ENCODE data around the gene TXNRD2. TPM values are rescaled to one million over a fixed set of nuclear protein-coding genes. Genes with fewer than 3 reads are reported as not detected.
A peak's percentile ranks its signal among the peaks of the same experiment; 100 is the strongest.

TXNRD2 gene
- total and polyA plus RNA-seq, 2 of the 4 experiments (the other 2 are of a cell fraction): 15.6 to 25.7 TPM

DNA sequence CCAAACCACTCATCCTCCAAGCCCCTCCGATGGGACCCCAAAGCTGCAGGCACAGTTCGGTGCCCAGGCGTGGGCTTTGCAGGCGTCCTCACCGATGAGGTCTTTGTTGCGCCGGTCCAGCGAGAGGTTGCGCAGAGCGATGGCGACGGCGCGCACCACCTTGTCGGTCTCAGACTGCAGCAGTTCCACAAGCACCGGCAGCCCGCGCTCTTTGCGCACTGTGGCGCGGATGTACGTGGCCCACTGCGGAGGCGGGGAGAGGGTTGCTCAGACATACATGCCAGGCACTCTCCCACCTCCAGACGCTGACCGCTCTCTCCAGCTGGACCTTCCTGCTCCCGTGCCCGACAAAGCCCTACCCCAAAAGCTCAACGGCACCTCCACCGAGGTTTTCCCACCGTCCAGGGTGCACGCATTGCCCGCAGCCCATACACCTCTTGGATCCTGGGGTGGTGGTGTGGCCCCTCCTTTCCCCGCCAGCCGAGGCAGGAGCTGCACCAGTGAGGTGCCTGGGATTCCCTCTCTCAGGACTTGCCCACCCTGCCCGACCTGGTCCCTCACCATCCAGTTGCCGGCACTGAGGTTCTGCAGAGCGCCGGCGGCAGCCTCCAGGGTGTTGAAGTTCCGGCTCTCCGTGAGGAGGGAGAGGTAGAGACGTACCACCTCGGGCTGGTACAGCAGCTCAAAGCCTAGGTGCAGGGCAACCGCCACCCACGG is 32.1 kb upstream of the TXNRD2 start:
- Histone ChIP-seq H3K14ac (replicated peaks; ENCODE audit: low read depth, low read length) (no peak overlapping the region), H4K8ac (ENCODE audit: low read depth in 2 of 2, low read length in 2 of 2) (no peak overlapping the region), H2BK120ac (ENCODE audit: low read depth, low read length) (no peak overlapping the region), H3K4me3 (ENCODE audit: insufficient read depth, low read depth, low read length) (no peak overlapping the region), H2BK20ac (ENCODE audit: low read depth, low read length) (no peak overlapping the region), H3K9me3 (ENCODE audit: control insufficient read depth, insufficient read depth, low read length) (no peaks in the 10 kb centered on the region), H3K18ac (ENCODE audit: low read depth, low read length) (no peak overlapping the region), H2AFZ (replicated peaks; ENCODE audit: low read length, poor library complexity) (no peak overlapping the region), H3K79me1 (ENCODE audit: low read depth in 1 of 2, low read length in 2 of 2) (no peaks in the 10 kb centered on the region), H3K4ac (ENCODE audit: low read depth, low read length) (no peak overlapping the region), H3K56ac (ENCODE audit: extremely low read depth, insufficient read depth, low read length) (no peak overlapping the region), H2BK15ac (ENCODE audit: low read depth, low read length) (no peak overlapping the region), H3K36me3 (ENCODE audit: control insufficient read depth, insufficient read depth, low read length) (peaks cover 28% of the 10 kb centered on the region), H3K9me1 (ENCODE audit: insufficient read depth, low read length) (no peaks in the 10 kb centered on the region), H2AK5ac (ENCODE audit: low read depth, low read length) (no peak overlapping the region), H3K4me1 (ENCODE audit: control insufficient read depth, insufficient read depth, low read length) (0 out of 2 replicates have a peak, but pooled peaks cover 1% of the 10 kb centered on the region), H3K4me2 (ENCODE audit: low read depth, low read length) (no peak overlapping the region), H3K23ac (ENCODE audit: low read depth, low read length) (no peak overlapping the region), H2BK5ac (ENCODE audit: low read depth, low read length, poor library complexity, severe bottlenecking) (no peak overlapping the region), H2AK9ac (replicated peaks; ENCODE audit: low read depth, low read length, poor library complexity) (peak overlapping the region; percentile 58), H4K91ac (ENCODE audit: insufficient read depth, low read depth, low read length) (no peak overlapping the region), H4K20me1 (ENCODE audit: insufficient read depth, low read length) (peaks cover 18% of the 10 kb centered on the region), H4K5ac (ENCODE audit: low read depth, low read length) (no peak overlapping the region), H3K27me3 (ENCODE audit: control insufficient read depth, insufficient read depth, low read length) (no peaks in the 10 kb centered on the region), H3K9ac (ENCODE audit: low read depth, low read length) (no peak overlapping the region), H3K27ac (ENCODE audit: insufficient read depth, low read length) (no peak overlapping the region)
- 96% methylated on average over 29 of the region's 46 CpGs; no CpG with 5 or more reads in 1 of the 2 experiments for WGBS, 2 experiments (ENCODE audit: extremely low coverage in 2 of 2, insufficient read length in 1 of 2)
- ATAC-seq (ENCODE audit: low read depth): no peak
- TF ChIP-seq FOS (IDR thresholded peaks at IDR 0.05; ENCODE audit: low read depth, low read length) (no peak), RAD21 (IDR thresholded peaks at IDR 0.05; ENCODE audit: low read length) (no peak), RFX5 (IDR thresholded peaks at IDR 0.05; ENCODE audit: low read depth, low read length) (no peak)
- TF ChIP-seq, protein P1, sequence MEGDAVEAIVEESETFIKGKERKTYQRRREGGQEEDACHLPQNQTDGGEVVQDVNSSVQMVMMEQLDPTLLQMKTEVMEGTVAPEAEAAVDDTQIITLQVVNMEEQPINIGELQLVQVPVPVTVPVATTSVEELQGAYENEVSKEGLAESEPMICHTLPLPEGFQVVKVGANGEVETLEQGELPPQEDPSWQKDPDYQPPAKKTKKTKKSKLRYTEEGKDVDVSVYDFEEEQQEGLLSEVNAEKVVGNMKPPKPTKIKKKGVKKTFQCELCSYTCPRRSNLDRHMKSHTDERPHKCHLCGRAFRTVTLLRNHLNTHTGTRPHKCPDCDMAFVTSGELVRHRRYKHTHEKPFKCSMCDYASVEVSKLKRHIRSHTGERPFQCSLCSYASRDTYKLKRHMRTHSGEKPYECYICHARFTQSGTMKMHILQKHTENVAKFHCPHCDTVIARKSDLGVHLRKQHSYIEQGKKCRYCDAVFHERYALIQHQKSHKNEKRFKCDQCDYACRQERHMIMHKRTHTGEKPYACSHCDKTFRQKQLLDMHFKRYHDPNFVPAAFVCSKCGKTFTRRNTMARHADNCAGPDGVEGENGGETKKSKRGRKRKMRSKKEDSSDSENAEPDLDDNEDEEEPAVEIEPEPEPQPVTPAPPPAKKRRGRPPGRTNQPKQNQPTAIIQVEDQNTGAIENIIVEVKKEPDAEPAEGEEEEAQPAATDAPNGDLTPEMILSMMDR (conservative IDR thresholded peaks at IDR 0.05; ENCODE audit: low read depth, low read length): no peak
- intact Hi-C loops (cut with micrococcal nuclease): no loop called here
- ChIA-PET POLR2A (ENCODE audit: unreplicated experiment) (no interaction called here), CTCF (no interaction called here)
- dilution Hi-C loops (cut with HindIII; ENCODE audit: low sequenced_read_pairs, unreplicated experiment): no loop called here
- BruUV-seq (replicated peaks): no TSS peak
- no peak for DNase-seq
- in situ Hi-C loops (cut with MboI; ENCODE audit: low sequenced_read_pairs): loop anchor here (5.0 kb wide), 1 partner anchor 39 kb away; no protein-coding TSS in a partner anchor

All from IMR-90 (cell line).